Erythroblast (primary cell): Measurements from ENCODE around the gene ZBTB17.

Experiments used
- GATA1 ChIP-seq: IDR thresholded peaks from 2 replicates; pipeline ENCODE4 v1.6.1; 2011; ENCODE audit warnings: low read depth, mild to moderate bottlenecking, control low read depth, low read length, moderate library complexity
- POLR2A ChIP-seq: IDR thresholded peaks from 2 replicates; pipeline ENCODE4 v1.6.1; 2011; ENCODE audit warnings: mild to moderate bottlenecking, low read length

DNA sequence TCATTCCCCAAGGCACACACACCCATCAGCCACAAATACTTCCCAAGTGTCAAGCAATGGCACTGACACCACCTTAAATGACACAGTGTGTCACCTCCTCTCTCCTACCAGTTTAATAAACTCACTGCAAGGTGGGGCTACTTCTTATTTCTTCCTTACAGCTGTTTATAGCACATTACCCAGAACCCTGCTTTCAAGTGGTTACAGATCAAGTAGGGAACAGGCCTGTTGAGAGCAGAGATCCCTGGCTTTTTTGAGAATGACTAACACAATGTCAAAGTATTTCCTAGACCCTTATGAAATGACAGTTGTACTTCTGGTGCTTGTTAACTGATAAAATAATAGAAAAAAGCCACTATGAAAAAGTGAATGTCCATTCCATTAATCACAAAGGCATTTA lies 19.8 kb downstream of the ZBTB17 start:
- TF ChIP-seq POLR2A (no peak), GATA1 (no peak)
